HepG2 (cell line): ENCODE data around the gene ABT1. TPM values are rescaled to one million over a fixed set of nuclear protein-coding genes. Genes with fewer than 3 reads are reported as not detected.
A peak's percentile ranks its signal among the peaks of the same experiment; 100 is the strongest.

Experiments used
- AKAP8 ChIP-seq: sonication (generic); formaldehyde crosslinking; IDR thresholded peaks from 2 replicates; pipeline ENCODE4 v1.5.1; 2020; ENCODE audit warnings: mild to moderate bottlenecking, missing genetic modification reagents
- HOXA7 ChIP-seq: sonication (generic); formaldehyde crosslinking; IDR thresholded peaks from 2 replicates; pipeline ENCODE4 v1.8.1; 2022; ENCODE audit warnings: mild to moderate bottlenecking, missing genetic modification reagents, moderate library complexity
- SALL2 ChIP-seq: sonication (generic); formaldehyde crosslinking; IDR thresholded peaks from 2 replicates; pipeline ENCODE4 v1.8.1; 2023; ENCODE audit warnings: mild to moderate bottlenecking, missing genetic modification reagents, inconsistent platforms
- TAF15 ChIP-seq: fragments of 200-400 bp; formaldehyde crosslinking; IDR thresholded peaks from one replicate; pipeline ENCODE4 v1.6.1; 2018; ENCODE audit warnings: mild to moderate bottlenecking, low read depth, low read length; ENCODE audit not compliant: poor library complexity, severe bottlenecking
- ZNF333 ChIP-seq: sonication (generic); formaldehyde crosslinking; IDR thresholded peaks from 2 replicates; pipeline ENCODE4 v1.4.0; 2020; ENCODE audit warnings: mild to moderate bottlenecking, missing genetic modification reagents, borderline replicate concordance
- ZNF335 ChIP-seq: sonication (generic); formaldehyde crosslinking; IDR thresholded peaks from 2 replicates; pipeline ENCODE4 v1.4.0; 2020; ENCODE audit warnings: missing genetic modification reagents
- ZNF496 ChIP-seq: sonication (generic); formaldehyde crosslinking; IDR thresholded peaks from 2 replicates; pipeline ENCODE4 v1.8.1; 2023; ENCODE audit warnings: mild to moderate bottlenecking, moderate library complexity, missing genetic modification reagents; ENCODE audit not compliant: insufficient replicate concordance
- ZNF562 ChIP-seq: sonication (generic); formaldehyde crosslinking; IDR thresholded peaks from 2 replicates; pipeline ENCODE4 v1.8.0; 2022; ENCODE audit warnings: missing genetic modification reagents, borderline replicate concordance
- polyA plus RNA-seq, 8 experiments: library from polyadenylated mRNA; depleted of rRNA in 3 of 8; stranded (reverse) in 7 of 8; unstranded in 1 of 8; fragments of >200 nt; fragmentation: Illumina TruSeq in 4 of 8; extraction: Trizol in 4 of 8; gene quantifications; 2 replicates each; pipeline versions ENCODE4 v1.2.1 to v1.2.3, GENCODE V29; 2011 to 2016; ENCODE audit warnings: low read depth in 4 of 8, missing spikeins in 1 of 8, mixed read lengths in 1 of 8; ENCODE audit not compliant: insufficient read depth in 1 of 8
- total RNA-seq, 5 experiments: library from RNA; depleted of rRNA; stranded (reverse); fragments of >200 nt; fragmentation: Illumina TruSeq; extraction: Trizol; gene quantifications; 2 replicates each; pipeline ENCODE4 v1.2.3, GENCODE V29; 2016; ENCODE audit warnings: low read depth in 1 of 5
- TF ChIP-seq, protein P1 (sequence below): sonication (generic); formaldehyde crosslinking; IDR thresholded peaks from 2 replicates; pipeline ENCODE4 v1.4.0; 2020; ENCODE audit warnings: missing genetic modification reagents
- TF ChIP-seq, protein P2 (sequence below): sonication (generic); formaldehyde crosslinking; IDR thresholded peaks from 2 replicates; pipeline ENCODE4 v1.4.0; 2020; ENCODE audit warnings: low read depth, mild to moderate bottlenecking, missing genetic modification reagents
- TF ChIP-seq, protein P3 (sequence below): sonication (generic); formaldehyde crosslinking; IDR thresholded peaks from 2 replicates; pipeline ENCODE4 v1.4.0; 2020; ENCODE audit warnings: mild to moderate bottlenecking, missing genetic modification reagents
- TF ChIP-seq, protein P4 (sequence below): sonication (generic); formaldehyde crosslinking; IDR thresholded peaks from 2 replicates; pipeline ENCODE4 v1.4.0; 2020; ENCODE audit warnings: missing genetic modification reagents, borderline replicate concordance
- TF ChIP-seq, protein P5 (sequence below): sonication (generic); formaldehyde crosslinking; IDR thresholded peaks from 2 replicates; pipeline ENCODE4 v1.9.0; 2021; ENCODE audit warnings: missing genetic modification reagents, borderline replicate concordance

ABT1 gene
- total and polyA plus RNA-seq, 2 of the 13 experiments (the other 11 are each of a cell fraction or from before 2014, with no cell fraction given): 38.4 TPM

DNA sequence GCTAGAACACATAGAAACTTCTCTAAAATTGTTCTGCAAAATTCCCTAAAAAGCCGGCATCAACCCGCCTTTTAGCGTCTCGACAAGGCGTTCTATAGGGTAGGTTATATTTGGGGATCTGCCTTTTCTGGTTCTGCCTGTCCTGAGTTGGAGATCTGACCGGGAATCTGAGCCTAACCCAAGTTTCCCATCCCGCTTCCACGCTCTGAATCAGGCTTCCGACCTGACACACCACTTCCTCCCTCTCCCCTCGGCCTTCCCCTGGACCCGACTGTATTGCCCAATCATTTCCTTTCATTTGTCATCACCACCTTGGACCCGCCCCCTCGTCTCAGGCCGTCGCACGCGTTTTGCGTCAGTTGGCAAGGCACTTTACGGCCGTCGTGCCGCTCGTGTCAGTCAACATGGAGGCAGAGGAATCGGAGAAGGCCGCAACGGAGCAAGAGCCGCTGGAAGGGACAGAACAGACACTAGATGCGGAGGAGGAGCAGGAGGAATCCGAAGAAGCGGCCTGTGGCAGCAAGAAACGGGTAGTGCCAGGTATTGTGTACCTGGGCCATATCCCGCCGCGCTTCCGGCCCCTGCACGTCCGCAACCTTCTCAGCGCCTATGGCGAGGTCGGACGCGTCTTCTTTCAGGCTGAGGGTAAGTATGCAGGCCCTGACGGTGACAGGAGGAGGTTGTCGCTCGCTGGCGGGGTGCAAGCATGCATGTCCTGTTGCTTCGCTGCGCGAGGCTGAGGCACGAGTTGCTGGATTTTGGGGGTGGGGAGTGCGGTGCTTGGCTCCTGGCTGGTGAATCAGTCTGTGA lies at the start of gene ABT1 (continued):
- TF ChIP-seq HOXA7 (CRISPR knock-in tag) (peak; percentile 86; the same call in 1 of the 2 replicates), SALL2 (CRISPR knock-in tag) (peak; percentile 84), AKAP8 (no peak), ZNF496 (no peak), TAF15 (no peak), ZNF562 (CRISPR knock-in tag) (no peak), ZNF335 (CRISPR knock-in tag) (peak; percentile 94), ZNF333 (CRISPR knock-in tag) (no peak)
- TF ChIP-seq, protein P1, sequence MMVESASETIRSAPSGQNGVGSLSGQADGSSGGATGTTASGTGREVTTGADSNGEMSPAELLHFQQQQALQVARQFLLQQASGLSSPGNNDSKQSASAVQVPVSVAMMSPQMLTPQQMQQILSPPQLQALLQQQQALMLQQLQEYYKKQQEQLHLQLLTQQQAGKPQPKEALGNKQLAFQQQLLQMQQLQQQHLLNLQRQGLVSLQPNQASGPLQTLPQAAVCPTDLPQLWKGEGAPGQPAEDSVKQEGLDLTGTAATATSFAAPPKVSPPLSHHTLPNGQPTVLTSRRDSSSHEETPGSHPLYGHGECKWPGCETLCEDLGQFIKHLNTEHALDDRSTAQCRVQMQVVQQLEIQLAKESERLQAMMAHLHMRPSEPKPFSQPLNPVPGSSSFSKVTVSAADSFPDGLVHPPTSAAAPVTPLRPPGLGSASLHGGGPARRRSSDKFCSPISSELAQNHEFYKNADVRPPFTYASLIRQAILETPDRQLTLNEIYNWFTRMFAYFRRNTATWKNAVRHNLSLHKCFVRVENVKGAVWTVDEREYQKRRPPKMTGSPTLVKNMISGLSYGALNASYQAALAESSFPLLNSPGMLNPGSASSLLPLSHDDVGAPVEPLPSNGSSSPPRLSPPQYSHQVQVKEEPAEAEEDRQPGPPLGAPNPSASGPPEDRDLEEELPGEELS (CRISPR knock-in tag): peak; percentile 82
- TF ChIP-seq, protein P2, sequence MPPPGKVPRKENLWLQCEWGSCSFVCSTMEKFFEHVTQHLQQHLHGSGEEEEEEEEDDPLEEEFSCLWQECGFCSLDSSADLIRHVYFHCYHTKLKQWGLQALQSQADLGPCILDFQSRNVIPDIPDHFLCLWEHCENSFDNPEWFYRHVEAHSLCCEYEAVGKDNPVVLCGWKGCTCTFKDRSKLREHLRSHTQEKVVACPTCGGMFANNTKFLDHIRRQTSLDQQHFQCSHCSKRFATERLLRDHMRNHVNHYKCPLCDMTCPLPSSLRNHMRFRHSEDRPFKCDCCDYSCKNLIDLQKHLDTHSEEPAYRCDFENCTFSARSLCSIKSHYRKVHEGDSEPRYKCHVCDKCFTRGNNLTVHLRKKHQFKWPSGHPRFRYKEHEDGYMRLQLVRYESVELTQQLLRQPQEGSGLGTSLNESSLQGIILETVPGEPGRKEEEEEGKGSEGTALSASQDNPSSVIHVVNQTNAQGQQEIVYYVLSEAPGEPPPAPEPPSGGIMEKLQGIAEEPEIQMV (CRISPR knock-in tag): peak; percentile 94
- TF ChIP-seq, protein P3, sequence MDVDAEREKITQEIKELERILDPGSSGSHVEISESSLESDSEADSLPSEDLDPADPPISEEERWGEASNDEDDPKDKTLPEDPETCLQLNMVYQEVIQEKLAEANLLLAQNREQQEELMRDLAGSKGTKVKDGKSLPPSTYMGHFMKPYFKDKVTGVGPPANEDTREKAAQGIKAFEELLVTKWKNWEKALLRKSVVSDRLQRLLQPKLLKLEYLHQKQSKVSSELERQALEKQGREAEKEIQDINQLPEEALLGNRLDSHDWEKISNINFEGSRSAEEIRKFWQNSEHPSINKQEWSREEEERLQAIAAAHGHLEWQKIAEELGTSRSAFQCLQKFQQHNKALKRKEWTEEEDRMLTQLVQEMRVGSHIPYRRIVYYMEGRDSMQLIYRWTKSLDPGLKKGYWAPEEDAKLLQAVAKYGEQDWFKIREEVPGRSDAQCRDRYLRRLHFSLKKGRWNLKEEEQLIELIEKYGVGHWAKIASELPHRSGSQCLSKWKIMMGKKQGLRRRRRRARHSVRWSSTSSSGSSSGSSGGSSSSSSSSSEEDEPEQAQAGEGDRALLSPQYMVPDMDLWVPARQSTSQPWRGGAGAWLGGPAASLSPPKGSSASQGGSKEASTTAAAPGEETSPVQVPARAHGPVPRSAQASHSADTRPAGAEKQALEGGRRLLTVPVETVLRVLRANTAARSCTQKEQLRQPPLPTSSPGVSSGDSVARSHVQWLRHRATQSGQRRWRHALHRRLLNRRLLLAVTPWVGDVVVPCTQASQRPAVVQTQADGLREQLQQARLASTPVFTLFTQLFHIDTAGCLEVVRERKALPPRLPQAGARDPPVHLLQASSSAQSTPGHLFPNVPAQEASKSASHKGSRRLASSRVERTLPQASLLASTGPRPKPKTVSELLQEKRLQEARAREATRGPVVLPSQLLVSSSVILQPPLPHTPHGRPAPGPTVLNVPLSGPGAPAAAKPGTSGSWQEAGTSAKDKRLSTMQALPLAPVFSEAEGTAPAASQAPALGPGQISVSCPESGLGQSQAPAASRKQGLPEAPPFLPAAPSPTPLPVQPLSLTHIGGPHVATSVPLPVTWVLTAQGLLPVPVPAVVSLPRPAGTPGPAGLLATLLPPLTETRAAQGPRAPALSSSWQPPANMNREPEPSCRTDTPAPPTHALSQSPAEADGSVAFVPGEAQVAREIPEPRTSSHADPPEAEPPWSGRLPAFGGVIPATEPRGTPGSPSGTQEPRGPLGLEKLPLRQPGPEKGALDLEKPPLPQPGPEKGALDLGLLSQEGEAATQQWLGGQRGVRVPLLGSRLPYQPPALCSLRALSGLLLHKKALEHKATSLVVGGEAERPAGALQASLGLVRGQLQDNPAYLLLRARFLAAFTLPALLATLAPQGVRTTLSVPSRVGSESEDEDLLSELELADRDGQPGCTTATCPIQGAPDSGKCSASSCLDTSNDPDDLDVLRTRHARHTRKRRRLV: peak; percentile 76; the same call in 1 of the 2 replicates
- TF ChIP-seq, protein P4, sequence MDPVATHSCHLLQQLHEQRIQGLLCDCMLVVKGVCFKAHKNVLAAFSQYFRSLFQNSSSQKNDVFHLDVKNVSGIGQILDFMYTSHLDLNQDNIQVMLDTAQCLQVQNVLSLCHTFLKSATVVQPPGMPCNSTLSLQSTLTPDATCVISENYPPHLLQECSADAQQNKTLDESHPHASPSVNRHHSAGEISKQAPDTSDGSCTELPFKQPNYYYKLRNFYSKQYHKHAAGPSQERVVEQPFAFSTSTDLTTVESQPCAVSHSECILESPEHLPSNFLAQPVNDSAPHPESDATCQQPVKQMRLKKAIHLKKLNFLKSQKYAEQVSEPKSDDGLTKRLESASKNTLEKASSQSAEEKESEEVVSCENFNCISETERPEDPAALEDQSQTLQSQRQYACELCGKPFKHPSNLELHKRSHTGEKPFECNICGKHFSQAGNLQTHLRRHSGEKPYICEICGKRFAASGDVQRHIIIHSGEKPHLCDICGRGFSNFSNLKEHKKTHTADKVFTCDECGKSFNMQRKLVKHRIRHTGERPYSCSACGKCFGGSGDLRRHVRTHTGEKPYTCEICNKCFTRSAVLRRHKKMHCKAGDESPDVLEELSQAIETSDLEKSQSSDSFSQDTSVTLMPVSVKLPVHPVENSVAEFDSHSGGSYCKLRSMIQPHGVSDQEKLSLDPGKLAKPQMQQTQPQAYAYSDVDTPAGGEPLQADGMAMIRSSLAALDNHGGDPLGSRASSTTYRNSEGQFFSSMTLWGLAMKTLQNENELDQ (CRISPR knock-in tag): no peak; the same call in 1 of the 2 replicates
- TF ChIP-seq, protein P5, sequence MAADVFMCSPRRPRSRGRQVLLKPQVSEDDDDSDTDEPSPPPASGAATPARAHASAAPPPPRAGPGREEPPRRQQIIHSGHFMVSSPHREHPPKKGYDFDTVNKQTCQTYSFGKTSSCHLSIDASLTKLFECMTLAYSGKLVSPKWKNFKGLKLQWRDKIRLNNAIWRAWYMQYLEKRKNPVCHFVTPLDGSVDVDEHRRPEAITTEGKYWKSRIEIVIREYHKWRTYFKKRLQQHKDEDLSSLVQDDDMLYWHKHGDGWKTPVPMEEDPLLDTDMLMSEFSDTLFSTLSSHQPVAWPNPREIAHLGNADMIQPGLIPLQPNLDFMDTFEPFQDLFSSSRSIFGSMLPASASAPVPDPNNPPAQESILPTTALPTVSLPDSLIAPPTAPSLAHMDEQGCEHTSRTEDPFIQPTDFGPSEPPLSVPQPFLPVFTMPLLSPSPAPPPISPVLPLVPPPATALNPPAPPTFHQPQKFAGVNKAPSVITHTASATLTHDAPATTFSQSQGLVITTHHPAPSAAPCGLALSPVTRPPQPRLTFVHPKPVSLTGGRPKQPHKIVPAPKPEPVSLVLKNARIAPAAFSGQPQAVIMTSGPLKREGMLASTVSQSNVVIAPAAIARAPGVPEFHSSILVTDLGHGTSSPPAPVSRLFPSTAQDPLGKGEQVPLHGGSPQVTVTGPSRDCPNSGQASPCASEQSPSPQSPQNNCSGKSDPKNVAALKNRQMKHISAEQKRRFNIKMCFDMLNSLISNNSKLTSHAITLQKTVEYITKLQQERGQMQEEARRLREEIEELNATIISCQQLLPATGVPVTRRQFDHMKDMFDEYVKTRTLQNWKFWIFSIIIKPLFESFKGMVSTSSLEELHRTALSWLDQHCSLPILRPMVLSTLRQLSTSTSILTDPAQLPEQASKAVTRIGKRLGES (CRISPR knock-in tag): no peak
